Measurements from ENCODE around the gene SZT2.
"Not testable (repeated sequence)": the region's sequence is repeated elsewhere in the genome, so short reads cannot be mapped to it uniquely, and the experiment has no call there.

Gene SZT2

GRCh38 chr1:43499898-43500297 is 110.2 kb downstream of the SZT2 start:
- DNase-seq: no peak

- not testable (repeated sequence) for DNase-seq
Measured at GRCh38 chr1:43501806-43502205, 112.1 kb downstream of the SZT2 start.

DNA sequence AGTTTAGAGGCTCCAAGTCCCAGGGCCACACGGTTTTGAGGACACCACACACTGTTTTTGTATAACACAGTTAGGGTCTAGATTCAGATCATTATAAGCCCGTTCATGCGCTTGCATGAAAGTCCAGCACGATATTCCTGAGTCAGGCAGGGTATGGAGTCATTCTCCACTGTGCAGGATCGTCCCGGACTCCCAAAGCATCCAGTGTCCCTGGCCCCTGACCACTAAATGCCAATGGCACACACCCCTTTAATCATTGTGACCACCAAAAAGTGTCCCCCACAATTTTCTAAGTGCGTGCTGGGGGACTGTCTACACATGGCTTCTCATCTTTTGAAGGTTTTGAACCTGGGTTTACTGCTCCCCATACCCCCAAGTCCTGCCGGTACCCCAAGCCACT is 113.8 kb downstream of the SZT2 start:
- DNase-seq: no peak
